A549 (cell line): Measurements from ENCODE around the gene SLX9. TPM values are rescaled to one million over a fixed set of nuclear protein-coding genes. Genes with fewer than 3 reads are reported as not detected.
A peak's percentile ranks its signal among the peaks of the same experiment; 100 is the strongest.

ENCODE experiments used
- ATAC-seq, 2 experiments: fragments of 200-7000 bp in 1 of 2; fragments of >200 bp in 1 of 2; cut with Nextera tagmentation in 1 of 2; cut with Tn5 transposase in 1 of 2; 3 replicates each; pipeline versions ENCODE4 v1.8.0 to v1.9.1; 2018 to 2020; ENCODE audit warnings: mild to moderate bottlenecking in 1 of 2, moderate library complexity in 1 of 2
- CTCF ChIA-PET: fragments of 300-600 bp; sonication (Branson Sonifier 250); formaldehyde crosslinking; extraction: SDS; loops from one replicate; lab custom pipeline; 2021; ENCODE audit warnings: antibody characterized with exemption, inconsistent platforms; lab: Yijun Ruan, JAX
- POLR2A ChIA-PET: fragments of 350-600 bp; formaldehyde crosslinking; extraction: SDS; loops from one replicate; lab custom pipeline; 2021; ENCODE audit warnings: antibody characterized with exemption, inconsistent platforms; lab: Yijun Ruan, JAX
- DNase-seq, 2 experiments: peaks; one replicate each; pipeline versions ENCODE4 v3.0.0 to v3.0.0-alpha.2; 2011 to 2016; ENCODE audit warnings: low read depth in 1 of 2, low spot score in 1 of 2
- FAIRE-seq: peaks from 2 replicates; lab custom pipeline; 2011; peaks lifted over from hg19 to GRCh38; lab: Jason Lieb, UNC
- H3K27ac ChIP-seq, 2 experiments: fragments of >200 bp; sonication (Bioruptor Twin); formaldehyde crosslinking; 3 replicates each; pipeline ENCODE4 v1.5.1; 2016 to 2017
- H3K4me1 ChIP-seq: fragments of >200 bp; sonication (Bioruptor Twin); formaldehyde crosslinking; 3 replicates; pipeline ENCODE4 v1.6.1; 2016
- H3K4me2 ChIP-seq: fragments of >200 bp; sonication (Bioruptor Twin); formaldehyde crosslinking; 3 replicates; pipeline ENCODE4 v1.6.1; 2016
- H3K4me3 ChIP-seq: fragments of >200 bp; sonication (Bioruptor Twin); formaldehyde crosslinking; 3 replicates; pipeline ENCODE4 v1.5.1; 2016
- H3K9me3 ChIP-seq: fragments of >200 bp; sonication (Bioruptor Twin); formaldehyde crosslinking; 3 replicates; pipeline ENCODE4 v1.6.1; 2016
- BHLHE40 ChIP-seq: IDR thresholded peaks from 2 replicates; pipeline ENCODE4 v1.6.1; 2012; ENCODE audit warnings: low read depth, low read length, inconsistent platforms
- CBX2 ChIP-seq: fragments of 200-600 bp; sonication (generic); IDR thresholded peaks from 2 replicates; pipeline ENCODE4 v1.6.1; 2016; ENCODE audit warnings: low read depth, mild to moderate bottlenecking, borderline replicate concordance
- CBX8 ChIP-seq: fragments of 200-600 bp; sonication (generic); IDR thresholded peaks from 2 replicates; pipeline ENCODE4 v1.6.1; 2016
- EHF ChIP-seq: fragments of 250-450 bp; sonication (Bioruptor Pico); IDR thresholded peaks from 2 replicates; pipeline ENCODE4 v1.5.0; 2020; ENCODE audit warnings: mild to moderate bottlenecking
- FOSL2 ChIP-seq, 2 experiments: fragments of 450-650 bp in 1 of 2; fragments of >200 bp in 1 of 2; sonication (Bioruptor Twin) in 1 of 2; formaldehyde crosslinking; IDR thresholded peaks; 2 replicates each; pipeline versions ENCODE4 v1.5.0 to v1.6.1; 2016 to 2020; ENCODE audit warnings: mild to moderate bottlenecking in 1 of 2, moderate library complexity in 1 of 2
- FOXS1 ChIP-seq: fragments of 250-450 bp; sonication (Bioruptor Pico); IDR thresholded peaks from 2 replicates; pipeline ENCODE4 v1.5.0; 2020; ENCODE audit warnings: mild to moderate bottlenecking, moderate library complexity
- GATA3 ChIP-seq: IDR thresholded peaks from 2 replicates; pipeline ENCODE4 v1.6.1; 2012; ENCODE audit warnings: borderline replicate concordance
- HOXA7 ChIP-seq: fragments of 250-450 bp; sonication (Bioruptor Pico); IDR thresholded peaks from 2 replicates; pipeline ENCODE4 v1.5.0; 2020; ENCODE audit warnings: mild to moderate bottlenecking, moderate library complexity
- HOXB13 ChIP-seq: fragments of 250-450 bp; sonication (Bioruptor Pico); IDR thresholded peaks from 2 replicates; pipeline ENCODE4 v1.5.0; 2020; ENCODE audit warnings: low read depth, mild to moderate bottlenecking, moderate library complexity
- JUN ChIP-seq, 2 experiments: fragments of >200 bp; sonication (Bioruptor Twin); formaldehyde crosslinking; IDR thresholded peaks; 2 replicates in 1 of 2; 3 replicates in 1 of 2; pipeline ENCODE4 v1.6.1; 2016 to 2017
- KDM5A ChIP-seq: fragments of 200-600 bp; sonication (generic); IDR thresholded peaks from 2 replicates; pipeline ENCODE4 v1.6.1; 2016; ENCODE audit warnings: antibody characterized with exemption, mild to moderate bottlenecking
- MAFK ChIP-seq: fragments of 450-650 bp; IDR thresholded peaks from 2 replicates; pipeline ENCODE4 v1.6.1; 2014; ENCODE audit not compliant: partially characterized antibody
- MAZ ChIP-seq: fragments of 150-350 bp; IDR thresholded peaks from 2 replicates; pipeline ENCODE4 v1.6.1; 2014; ENCODE audit warnings: antibody characterized with exemption, low read depth, low read length, borderline replicate concordance
- PHF8 ChIP-seq: fragments of 200-600 bp; sonication (generic); IDR thresholded peaks from 2 replicates; pipeline ENCODE4 v1.6.1; 2016; ENCODE audit warnings: low read depth, mild to moderate bottlenecking, antibody characterized with exemption, moderate library complexity, borderline replicate concordance
- SREBF2 ChIP-seq: fragments of 450-650 bp; IDR thresholded peaks from 2 replicates; pipeline ENCODE4 v1.6.1; 2014; ENCODE audit warnings: mild to moderate bottlenecking, moderate library complexity
- TFCP2L1 ChIP-seq: fragments of 250-450 bp; sonication (Bioruptor Pico); IDR thresholded peaks from 2 replicates; pipeline ENCODE4 v1.5.0; 2021; ENCODE audit warnings: mild to moderate bottlenecking
- TP53 ChIP-seq: fragments of 250-450 bp; sonication (Bioruptor Pico); IDR thresholded peaks from 2 replicates; pipeline ENCODE4 v1.5.0; 2021; ENCODE audit warnings: mild to moderate bottlenecking, moderate library complexity
- ZC3H11A ChIP-seq: fragments of 450-650 bp; IDR thresholded peaks from 2 replicates; pipeline ENCODE4 v1.6.1; 2014; ENCODE audit warnings: antibody characterized with exemption, mild to moderate bottlenecking
- ZFP36 ChIP-seq: fragments of 450-650 bp; IDR thresholded peaks from 2 replicates; pipeline ENCODE4 v1.6.1; 2014; ENCODE audit warnings: borderline replicate concordance; ENCODE audit not compliant: partially characterized antibody
- ZNF302 ChIP-seq: fragments of 250-450 bp; sonication (Bioruptor Pico); IDR thresholded peaks from 2 replicates; pipeline ENCODE4 v1.9.0; 2021; ENCODE audit warnings: inconsistent platforms, mild to moderate bottlenecking, moderate library complexity
- ZSCAN20 ChIP-seq: fragments of 250-450 bp; sonication (Bioruptor Pico); IDR thresholded peaks from 2 replicates; pipeline ENCODE4 v1.8.0; 2022; ENCODE audit warnings: mild to moderate bottlenecking, moderate library complexity
- WGBS: methylation state at CpG from one replicate; pipeline ENCODE4 v1.1.6; 2017; ENCODE audit errors: missing lambda C conversion rate; 5-methylcytosine and 5-hydroxymethylcytosine counted together
- polyA plus RNA-seq, 4 experiments: library from polyadenylated mRNA; depleted of rRNA in 3 of 4; stranded (reverse); fragments of >200 nt; fragmentation: RNase III in 1 of 4; extraction: RNeasy Plus Mini Kit Qiagen cat#74134 plus additional on column Dnase treatment in 1 of 4; gene quantifications; 2 replicates in 3 of 4; 3 replicates in 1 of 4; pipeline ENCODE4 v1.2.3, GENCODE V29; 2011 to 2017
- TF ChIP-seq, protein P1 (sequence below): IDR thresholded peaks from 2 replicates; pipeline ENCODE4 v1.6.1; 2012; ENCODE audit warnings: low read depth, borderline replicate concordance
- TF ChIP-seq, protein P2 (sequence below): fragments of 250-450 bp; sonication (Bioruptor Pico); IDR thresholded peaks from 2 replicates; pipeline ENCODE4 v1.5.0; 2021; ENCODE audit warnings: mild to moderate bottlenecking, moderate library complexity, borderline replicate concordance
- TF ChIP-seq, protein P3 (sequence below): fragments of 450-650 bp; IDR thresholded peaks from 2 replicates; pipeline ENCODE4 v1.6.1; 2014; ENCODE audit warnings: antibody characterized with exemption
- TF ChIP-seq, protein P4 (sequence below): fragments of >200 bp; sonication (Bioruptor Twin); formaldehyde crosslinking; IDR thresholded peaks from 3 replicates; pipeline ENCODE4 v1.5.1; 2016

SLX9 gene
- polyA plus RNA-seq, 2 of the 4 experiments (the other 2 are of a cell fraction) = 26.9 to 40.6 TPM

DNA sequence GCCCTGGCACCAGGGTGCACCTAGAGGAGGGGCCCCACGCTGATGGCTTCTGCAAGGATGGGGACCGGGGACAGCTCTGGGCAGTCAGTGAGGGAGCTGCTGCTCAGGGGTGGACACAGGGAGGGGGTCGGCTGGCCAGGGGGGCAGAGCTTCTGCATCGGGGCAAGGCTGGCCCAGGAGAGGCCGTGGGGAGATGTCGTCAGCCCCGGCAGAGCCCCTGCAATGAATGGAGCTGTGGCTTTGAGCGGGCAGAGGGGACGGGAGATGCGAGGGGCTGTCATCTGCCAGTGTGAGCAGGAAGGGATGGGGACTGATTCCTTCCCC, 31.8 kb downstream of the SLX9 start:
- no peak for TF ChIP-seq BHLHE40
- no peak for TF ChIP-seq SREBF2
- TF ChIP-seq HOXB13 (CRISPR knock-in tag) = no peak
- TF ChIP-seq ZFP36 = no peak
- no peak for TF ChIP-seq FOXS1 (CRISPR knock-in tag)
- no peak for TF ChIP-seq MAFK
- TF ChIP-seq ZNF302 (CRISPR knock-in tag) = no peak
- no peak for TF ChIP-seq PHF8
- TF ChIP-seq, protein P1, sequence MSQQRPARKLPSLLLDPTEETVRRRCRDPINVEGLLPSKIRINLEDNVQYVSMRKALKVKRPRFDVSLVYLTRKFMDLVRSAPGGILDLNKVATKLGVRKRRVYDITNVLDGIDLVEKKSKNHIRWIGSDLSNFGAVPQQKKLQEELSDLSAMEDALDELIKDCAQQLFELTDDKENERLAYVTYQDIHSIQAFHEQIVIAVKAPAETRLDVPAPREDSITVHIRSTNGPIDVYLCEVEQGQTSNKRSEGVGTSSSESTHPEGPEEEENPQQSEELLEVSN = no peak
- TF ChIP-seq, protein P2, sequence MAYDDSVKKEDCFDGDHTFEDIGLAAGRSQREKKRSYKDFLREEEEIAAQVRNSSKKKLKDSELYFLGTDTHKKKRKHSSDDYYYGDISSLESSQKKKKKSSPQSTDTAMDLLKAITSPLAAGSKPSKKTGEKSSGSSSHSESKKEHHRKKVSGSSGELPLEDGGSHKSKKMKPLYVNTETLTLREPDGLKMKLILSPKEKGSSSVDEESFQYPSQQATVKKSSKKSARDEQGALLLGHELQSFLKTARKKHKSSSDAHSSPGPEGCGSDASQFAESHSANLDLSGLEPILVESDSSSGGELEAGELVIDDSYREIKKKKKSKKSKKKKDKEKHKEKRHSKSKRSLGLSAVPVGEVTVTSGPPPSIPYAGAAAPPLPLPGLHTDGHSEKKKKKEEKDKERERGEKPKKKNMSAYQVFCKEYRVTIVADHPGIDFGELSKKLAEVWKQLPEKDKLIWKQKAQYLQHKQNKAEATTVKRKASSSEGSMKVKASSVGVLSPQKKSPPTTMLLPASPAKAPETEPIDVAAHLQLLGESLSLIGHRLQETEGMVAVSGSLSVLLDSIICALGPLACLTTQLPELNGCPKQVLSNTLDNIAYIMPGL = no peak
- no peak for TF ChIP-seq FOSL2 (IDR thresholded peaks at IDR 0.05)
- TF ChIP-seq FOSL2 (CRISPR knock-in tag; IDR thresholded peaks at IDR 0.05) = no peak
- TF ChIP-seq MAZ = no peak
- TF ChIP-seq JUN (IDR thresholded peaks at IDR 0.05) = no peak
- TF ChIP-seq, protein P3, sequence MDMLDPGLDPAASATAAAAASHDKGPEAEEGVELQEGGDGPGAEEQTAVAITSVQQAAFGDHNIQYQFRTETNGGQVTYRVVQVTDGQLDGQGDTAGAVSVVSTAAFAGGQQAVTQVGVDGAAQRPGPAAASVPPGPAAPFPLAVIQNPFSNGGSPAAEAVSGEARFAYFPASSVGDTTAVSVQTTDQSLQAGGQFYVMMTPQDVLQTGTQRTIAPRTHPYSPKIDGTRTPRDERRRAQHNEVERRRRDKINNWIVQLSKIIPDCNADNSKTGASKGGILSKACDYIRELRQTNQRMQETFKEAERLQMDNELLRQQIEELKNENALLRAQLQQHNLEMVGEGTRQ = no peak
- DNase-seq = no peak
- Histone ChIP-seq H3K27ac (no peak overlapping the region), H3K4me3 (no peak overlapping the region), H3K4me1 (peaks cover 22% of the 10 kb centered on the region), H3K4me2 (no peak overlapping the region), H3K9me3 (no peaks in the 10 kb centered on the region)
- POLR2A ChIA-PET = interaction anchor here (0.6 kb wide), 1 partner anchor 24 kb away, joined by 4 read pairs; no protein-coding TSS in a partner anchor
- FAIRE-seq = no peak
- CTCF ChIA-PET = interaction anchor here (0.9 to 8.3 kb wide), 4 partner anchors 9 to 168 kb away, joined by 3 to 47 read pairs (median 6); no protein-coding TSS in a partner anchor
- 80% methylated on average over 5 of the region's 10 CpGs for WGBS
- ATAC-seq = no peak

DNA sequence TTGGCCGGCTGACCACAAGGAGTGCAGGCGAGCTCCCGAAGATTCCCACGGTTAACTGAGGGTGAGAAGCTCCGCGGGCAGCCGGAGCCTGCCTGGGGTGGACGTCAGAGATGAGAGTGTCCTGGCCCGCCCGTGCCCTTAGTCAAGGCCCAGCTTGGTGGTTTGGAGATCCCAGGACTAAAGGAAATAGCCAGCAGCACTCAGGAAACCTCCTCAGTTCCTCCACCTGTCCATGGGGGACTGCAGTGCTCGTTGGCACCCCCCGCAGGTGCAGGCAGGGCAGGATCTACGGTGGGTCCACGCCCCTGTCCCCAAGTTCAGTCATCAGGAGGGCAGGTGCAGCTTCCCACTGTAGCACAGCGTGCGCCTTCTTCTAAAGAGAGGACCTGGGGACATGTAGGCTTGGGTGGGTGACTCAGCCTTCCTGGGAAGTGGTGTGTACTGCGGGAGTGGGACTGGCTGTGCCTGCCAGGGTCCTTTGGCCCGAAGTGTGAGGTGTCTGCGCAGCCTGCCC, 32.5 kb downstream of the SLX9 start:
- CTCF ChIA-PET = interaction anchor here (0.9 to 8.3 kb wide), 5 partner anchors 9 to 168 kb away, joined by 3 to 47 read pairs (median 4); no protein-coding TSS in a partner anchor
- Histone ChIP-seq H3K9me3 (no peaks in the 10 kb centered on the region), H3K4me3 (no peak overlapping the region), H3K4me2 (no peak overlapping the region), H3K27ac (peak overlapping the region; percentile 14 to 66; a peak in 3 of 6 replicates), H3K4me1 (peaks cover 20% of the 10 kb centered on the region)
- no peak for FAIRE-seq
- peak; percentile 12 to 21; a peak in 3 of 6 replicates for ATAC-seq
- 85% methylated on average over 5 of the region's 19 CpGs for WGBS
- no peak for DNase-seq
- TF ChIP-seq TFCP2L1 (CRISPR knock-in tag) (no peak), TP53 (no peak), FOSL2 (IDR thresholded peaks at IDR 0.05) (no peak), FOSL2 (CRISPR knock-in tag; IDR thresholded peaks at IDR 0.05) (no peak), GATA3 (no peak), CBX8 (no peak), HOXA7 (CRISPR knock-in tag) (no peak)
- TF ChIP-seq, all 56 proteins: peak for 0
- POLR2A ChIA-PET = interaction anchor here (0.6 kb wide), 1 partner anchor 25 kb away, joined by 4 read pairs; no protein-coding TSS in a partner anchor

DNA sequence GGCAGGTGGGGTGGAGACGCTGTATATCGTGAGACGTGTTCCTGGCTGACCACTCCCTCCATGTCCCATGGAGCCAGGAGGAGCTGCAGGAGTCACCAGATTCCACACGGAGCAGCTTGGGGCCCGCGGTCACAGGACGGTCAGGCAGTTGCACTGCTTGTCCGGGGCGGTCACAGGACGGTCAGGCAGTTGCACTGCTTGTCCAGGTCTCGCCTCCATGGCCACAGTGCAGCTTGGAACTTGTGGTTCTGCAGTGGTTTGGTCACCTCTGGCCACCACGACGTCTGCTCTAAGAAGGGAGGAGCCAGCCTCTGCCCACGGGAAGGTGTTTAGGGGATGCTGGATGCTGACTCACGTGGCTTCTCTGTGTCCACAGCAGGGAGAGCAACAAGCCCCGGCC, 33.0 kb downstream of the SLX9 start:
- ChIA-PET CTCF (interaction anchor here (0.9 to 8.3 kb wide), 5 partner anchors 10 to 167 kb away, joined by 3 to 47 read pairs (median 4); no protein-coding TSS in a partner anchor), POLR2A (no interaction called here)
- Histone ChIP-seq H3K4me2 (no peak overlapping the region), H3K9me3 (no peaks in the 10 kb centered on the region), H3K27ac (peak overlapping the region; percentile 14 to 66; a peak in 3 of 6 replicates), H3K4me1 (peaks cover 16% of the 10 kb centered on the region), H3K4me3 (no peak overlapping the region)
- DNase-seq = peak in 1 of 2 experiments; percentile 22
- FAIRE-seq = no peak
- no peak for TF ChIP-seq CBX2
- TF ChIP-seq EHF = no peak
- no peak for TF ChIP-seq MAZ
- TF ChIP-seq, protein P4, sequence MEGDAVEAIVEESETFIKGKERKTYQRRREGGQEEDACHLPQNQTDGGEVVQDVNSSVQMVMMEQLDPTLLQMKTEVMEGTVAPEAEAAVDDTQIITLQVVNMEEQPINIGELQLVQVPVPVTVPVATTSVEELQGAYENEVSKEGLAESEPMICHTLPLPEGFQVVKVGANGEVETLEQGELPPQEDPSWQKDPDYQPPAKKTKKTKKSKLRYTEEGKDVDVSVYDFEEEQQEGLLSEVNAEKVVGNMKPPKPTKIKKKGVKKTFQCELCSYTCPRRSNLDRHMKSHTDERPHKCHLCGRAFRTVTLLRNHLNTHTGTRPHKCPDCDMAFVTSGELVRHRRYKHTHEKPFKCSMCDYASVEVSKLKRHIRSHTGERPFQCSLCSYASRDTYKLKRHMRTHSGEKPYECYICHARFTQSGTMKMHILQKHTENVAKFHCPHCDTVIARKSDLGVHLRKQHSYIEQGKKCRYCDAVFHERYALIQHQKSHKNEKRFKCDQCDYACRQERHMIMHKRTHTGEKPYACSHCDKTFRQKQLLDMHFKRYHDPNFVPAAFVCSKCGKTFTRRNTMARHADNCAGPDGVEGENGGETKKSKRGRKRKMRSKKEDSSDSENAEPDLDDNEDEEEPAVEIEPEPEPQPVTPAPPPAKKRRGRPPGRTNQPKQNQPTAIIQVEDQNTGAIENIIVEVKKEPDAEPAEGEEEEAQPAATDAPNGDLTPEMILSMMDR = no peak
- TF ChIP-seq BHLHE40 = no peak
- no peak for TF ChIP-seq ZSCAN20 (CRISPR knock-in tag)
- TF ChIP-seq FOSL2 (IDR thresholded peaks at IDR 0.05) = no peak
- no peak for TF ChIP-seq FOSL2 (CRISPR knock-in tag; IDR thresholded peaks at IDR 0.05)
- no peak for TF ChIP-seq KDM5A
- no peak for TF ChIP-seq ZC3H11A
- peak; percentile 38 to 44; a peak in 3 of 6 replicates for ATAC-seq
- 67% methylated on average over 2 of the region's 16 CpGs for WGBS
